ENCODE measurements around the gene OR5K4. TPM values are rescaled to one million over a fixed set of nuclear protein-coding genes. Genes with fewer than 3 reads are reported as not detected.

The OR5K4 gene
- total RNA-seq, 1 donor from 2014 or later = not detected

DNA sequence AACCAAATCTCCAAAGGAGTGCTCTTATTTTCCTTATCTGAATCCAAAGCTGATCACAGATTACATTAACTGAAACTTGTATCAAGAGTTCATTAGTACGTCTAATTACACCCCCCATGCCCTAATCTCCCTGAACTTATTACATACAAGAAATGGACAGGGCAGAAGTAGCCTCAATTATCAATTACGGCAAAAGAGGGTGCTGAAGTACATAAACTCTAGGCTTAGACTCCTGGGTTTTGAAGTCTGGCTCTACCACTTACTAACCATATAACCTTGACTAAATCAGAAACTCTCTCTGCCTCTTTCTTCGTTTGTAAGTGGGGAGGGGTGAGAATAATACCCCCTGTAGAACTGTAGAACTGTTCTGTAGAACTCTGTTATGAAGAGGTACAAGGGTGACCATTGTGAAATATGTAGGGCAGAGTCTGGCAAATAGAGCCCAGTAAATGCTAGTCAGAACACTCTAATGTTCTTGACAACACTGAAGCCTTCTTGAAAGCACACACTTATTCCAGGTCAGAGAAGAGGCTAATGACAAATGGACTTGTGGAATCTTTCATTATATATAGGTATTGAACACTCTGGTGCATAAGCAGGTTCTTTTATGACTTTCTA, 19.6 kb upstream of the OR5K4 start:
- H3K4me1 ChIP-seq = no peaks in the 10 kb centered on the region
- no peak overlapping the region for H3K4me3 ChIP-seq
- TF ChIP-seq, protein P1, sequence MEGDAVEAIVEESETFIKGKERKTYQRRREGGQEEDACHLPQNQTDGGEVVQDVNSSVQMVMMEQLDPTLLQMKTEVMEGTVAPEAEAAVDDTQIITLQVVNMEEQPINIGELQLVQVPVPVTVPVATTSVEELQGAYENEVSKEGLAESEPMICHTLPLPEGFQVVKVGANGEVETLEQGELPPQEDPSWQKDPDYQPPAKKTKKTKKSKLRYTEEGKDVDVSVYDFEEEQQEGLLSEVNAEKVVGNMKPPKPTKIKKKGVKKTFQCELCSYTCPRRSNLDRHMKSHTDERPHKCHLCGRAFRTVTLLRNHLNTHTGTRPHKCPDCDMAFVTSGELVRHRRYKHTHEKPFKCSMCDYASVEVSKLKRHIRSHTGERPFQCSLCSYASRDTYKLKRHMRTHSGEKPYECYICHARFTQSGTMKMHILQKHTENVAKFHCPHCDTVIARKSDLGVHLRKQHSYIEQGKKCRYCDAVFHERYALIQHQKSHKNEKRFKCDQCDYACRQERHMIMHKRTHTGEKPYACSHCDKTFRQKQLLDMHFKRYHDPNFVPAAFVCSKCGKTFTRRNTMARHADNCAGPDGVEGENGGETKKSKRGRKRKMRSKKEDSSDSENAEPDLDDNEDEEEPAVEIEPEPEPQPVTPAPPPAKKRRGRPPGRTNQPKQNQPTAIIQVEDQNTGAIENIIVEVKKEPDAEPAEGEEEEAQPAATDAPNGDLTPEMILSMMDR (IDR thresholded peaks at IDR 0.05; ENCODE audit: borderline replicate concordance) = no peak
- DNase-seq = no peak
- intact Hi-C loops (cut with micrococcal nuclease) = no loop called here
- peaks cover 24% of the 10 kb centered on the region for H3K27me3 ChIP-seq (ENCODE audit: low read depth)
- H3K27ac ChIP-seq (replicated peaks) = no peak overlapping the region
- H3K9me3 ChIP-seq (replicated peaks) = no peaks in the 10 kb centered on the region
- no peaks in the 10 kb centered on the region for H3K36me3 ChIP-seq

DNA sequence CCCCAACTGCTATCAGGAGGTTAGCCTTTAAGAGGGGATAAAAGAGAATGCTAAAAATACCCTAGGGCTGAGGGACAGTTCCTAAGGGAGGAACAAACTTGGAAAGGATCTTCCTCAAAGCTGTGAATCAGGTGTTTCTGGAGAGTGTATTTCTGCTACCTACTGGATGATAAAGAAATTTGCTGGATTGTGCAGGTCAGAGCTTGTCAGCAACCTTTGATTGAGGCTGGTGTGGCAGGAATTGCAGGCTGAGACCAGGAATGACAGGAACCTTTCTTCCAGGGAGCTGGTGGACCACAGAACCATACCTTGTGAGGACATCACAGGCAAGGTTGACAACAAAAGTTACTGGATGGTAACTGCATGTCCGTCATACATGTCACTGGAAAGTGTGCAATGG, 14.6 kb upstream of the OR5K4 start:
- Histone ChIP-seq H3K27ac (replicated peaks) (no peak overlapping the region), H3K4me1 (no peaks in the 10 kb centered on the region), H3K9me3 (replicated peaks) (no peaks in the 10 kb centered on the region), H3K4me3 (no peak overlapping the region), H3K27me3 (ENCODE audit: low read depth) (peaks cover 3% of the 10 kb centered on the region), H3K36me3 (no peaks in the 10 kb centered on the region)
- no peak for DNase-seq
- intact Hi-C loops (cut with micrococcal nuclease) = no loop called here
- TF ChIP-seq, protein P1 (IDR thresholded peaks at IDR 0.05; ENCODE audit: borderline replicate concordance) = no peak

DNA sequence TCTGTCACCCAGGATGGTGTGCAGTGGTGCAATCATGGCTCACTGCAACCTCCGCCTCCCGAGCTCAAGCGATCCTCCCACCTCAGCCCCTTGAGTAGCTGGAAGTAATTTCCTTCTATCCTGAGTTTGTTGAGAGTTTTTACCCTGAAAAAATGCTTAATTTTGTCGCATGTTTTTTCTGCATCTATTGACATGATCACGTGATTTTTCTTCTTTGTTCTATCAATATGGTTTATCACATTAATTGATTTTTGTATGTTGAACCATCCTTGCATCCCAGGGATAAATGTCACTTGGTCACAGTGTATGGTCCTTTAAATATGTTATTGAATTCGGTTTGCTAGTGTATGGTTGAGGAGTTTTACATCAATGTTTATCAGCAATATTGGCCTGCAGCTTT, 11.9 kb upstream of the OR5K4 start:
- intact Hi-C loops (cut with micrococcal nuclease) = no loop called here
- Histone ChIP-seq H3K27ac (replicated peaks) (no peak overlapping the region), H3K9me3 (replicated peaks) (no peaks in the 10 kb centered on the region), H3K4me3 (no peak overlapping the region), H3K36me3 (no peaks in the 10 kb centered on the region), H3K27me3 (ENCODE audit: low read depth) (no peaks in the 10 kb centered on the region), H3K4me1 (no peaks in the 10 kb centered on the region)
- DNase-seq = no peak
- TF ChIP-seq, protein P1 (IDR thresholded peaks at IDR 0.05; ENCODE audit: borderline replicate concordance) = no peak

DNA sequence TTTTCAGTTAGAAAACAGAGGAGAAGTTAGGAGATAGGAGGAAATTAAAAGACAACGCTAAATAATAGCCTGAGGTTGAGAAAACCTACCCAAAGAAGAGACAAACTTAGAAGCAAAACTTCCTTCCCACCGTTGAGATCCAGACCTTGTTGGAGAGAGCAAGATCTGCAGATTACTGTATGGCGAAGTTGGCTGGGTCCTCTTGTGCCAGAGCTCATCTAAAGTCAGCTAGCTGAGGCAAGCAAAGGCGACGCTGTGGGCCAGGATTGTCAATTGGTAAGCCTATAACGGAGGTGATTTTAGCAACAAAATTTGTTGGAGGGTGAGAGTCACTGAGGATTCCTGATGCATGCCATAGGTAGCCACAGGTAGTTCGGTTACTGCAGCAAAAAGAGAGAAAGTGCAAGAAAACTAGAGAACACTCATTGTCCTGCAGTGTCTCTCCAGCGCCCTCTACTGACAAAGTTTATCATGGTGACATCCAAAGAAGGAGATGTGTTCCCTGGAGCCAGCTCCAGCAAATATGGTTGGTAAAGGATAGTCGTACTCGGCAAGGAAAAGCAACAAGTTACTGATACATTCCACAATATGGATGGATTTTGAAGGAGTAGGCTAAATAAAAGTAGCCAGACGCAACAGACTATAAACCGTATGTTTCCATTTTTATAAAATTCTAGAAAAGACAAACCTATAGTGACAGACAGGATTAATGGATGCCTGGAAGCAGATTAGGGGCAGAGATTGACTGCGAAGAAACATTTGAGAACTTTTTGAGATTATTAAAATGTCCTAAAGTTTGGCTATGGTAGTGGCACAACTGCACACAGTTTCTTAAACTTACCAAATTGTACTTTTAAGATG, 9.8 kb upstream of the OR5K4 start:
- Histone ChIP-seq H3K27me3 (ENCODE audit: low read depth) (no peaks in the 10 kb centered on the region), H3K4me3 (no peak overlapping the region), H3K36me3 (no peaks in the 10 kb centered on the region), H3K9me3 (replicated peaks) (no peaks in the 10 kb centered on the region), H3K27ac (replicated peaks) (no peak overlapping the region), H3K4me1 (no peaks in the 10 kb centered on the region)
- intact Hi-C loops (cut with micrococcal nuclease) = no loop called here
- TF ChIP-seq, protein P1 (IDR thresholded peaks at IDR 0.05; ENCODE audit: borderline replicate concordance) = peak; percentile 32
- DNase-seq = no peak

DNA sequence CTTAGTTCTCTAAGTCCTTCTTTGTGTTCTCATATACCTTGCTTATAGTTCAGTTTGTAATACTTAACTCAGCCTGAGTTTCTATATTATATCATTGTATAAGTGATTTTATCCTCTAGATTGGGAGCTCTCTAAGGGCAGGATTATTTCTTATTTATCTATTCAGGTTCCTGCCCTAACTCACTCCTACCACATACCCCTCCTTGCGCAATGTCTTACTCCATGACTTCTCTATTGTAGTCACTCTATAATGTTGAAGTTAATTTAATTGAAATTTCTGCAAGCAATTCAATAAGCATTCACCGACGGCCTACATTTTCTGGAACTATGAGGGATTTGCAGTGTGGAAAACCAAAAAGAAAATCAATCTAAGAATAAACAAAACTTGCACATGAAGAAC, 3.6 kb upstream of the OR5K4 start:
- no peak overlapping the region for H3K27ac ChIP-seq (replicated peaks)
- H3K36me3 ChIP-seq = no peaks in the 10 kb centered on the region
- intact Hi-C loops (cut with micrococcal nuclease) = no loop called here
- H3K9me3 ChIP-seq (replicated peaks) = no peaks in the 10 kb centered on the region
- no peak overlapping the region for H3K4me3 ChIP-seq
- TF ChIP-seq, protein P1 (IDR thresholded peaks at IDR 0.05; ENCODE audit: borderline replicate concordance) = no peak
- no peaks in the 10 kb centered on the region for H3K4me1 ChIP-seq
- no peak for DNase-seq
- H3K27me3 ChIP-seq (ENCODE audit: low read depth) = no peaks in the 10 kb centered on the region
